Ishikawa (cell line): ENCODE results near the gene KCNAB2.

Experiments
- CEBPB ChIP-seq: IDR thresholded peaks from 2 replicates; pipeline ENCODE4 v1.6.1; 2012
- CREB1 ChIP-seq: IDR thresholded peaks from 2 replicates; pipeline ENCODE4 v1.6.1; 2012; ENCODE audit warnings: low read depth
- EGR1 ChIP-seq: IDR thresholded peaks from 2 replicates; pipeline ENCODE4 v1.6.1; 2012
- EP300 ChIP-seq: IDR thresholded peaks from 2 replicates; pipeline ENCODE4 v1.6.1; 2012; ENCODE audit warnings: borderline replicate concordance
- FOXM1 ChIP-seq: IDR thresholded peaks from 2 replicates; pipeline ENCODE4 v1.6.1; 2012; ENCODE audit warnings: low read depth, borderline replicate concordance
- NFIC ChIP-seq: IDR thresholded peaks from 2 replicates; pipeline ENCODE4 v1.6.1; 2012
- RAD21 ChIP-seq: IDR thresholded peaks from 2 replicates; pipeline ENCODE4 v1.6.1; 2012; ENCODE audit warnings: low read depth
- TAF1 ChIP-seq: IDR thresholded peaks from 2 replicates; pipeline ENCODE4 v1.6.1; 2012; ENCODE audit warnings: low read depth, mild to moderate bottlenecking
- TCF12 ChIP-seq: IDR thresholded peaks from 2 replicates; pipeline ENCODE4 v1.6.1; 2012; ENCODE audit warnings: low read depth
- TEAD4 ChIP-seq: IDR thresholded peaks from 2 replicates; pipeline ENCODE4 v1.6.1; 2012
- YY1 ChIP-seq: IDR thresholded peaks from 2 replicates; pipeline ENCODE4 v1.6.1; 2012; ENCODE audit warnings: low read depth
- ZBTB7A ChIP-seq: IDR thresholded peaks from 2 replicates; pipeline ENCODE4 v1.6.1; 2012; ENCODE audit warnings: low read depth
- TF ChIP-seq, protein P1 (sequence below): IDR thresholded peaks from 2 replicates; pipeline ENCODE4 v1.6.1; 2012; ENCODE audit warnings: low read depth, mild to moderate bottlenecking
- TF ChIP-seq, protein P2 (sequence below): IDR thresholded peaks from 2 replicates; pipeline ENCODE4 v1.6.1; 2012
- TF ChIP-seq, protein P3 (sequence below): IDR thresholded peaks from 2 replicates; pipeline ENCODE4 v1.6.1; 2012

The KCNAB2 gene

DNA sequence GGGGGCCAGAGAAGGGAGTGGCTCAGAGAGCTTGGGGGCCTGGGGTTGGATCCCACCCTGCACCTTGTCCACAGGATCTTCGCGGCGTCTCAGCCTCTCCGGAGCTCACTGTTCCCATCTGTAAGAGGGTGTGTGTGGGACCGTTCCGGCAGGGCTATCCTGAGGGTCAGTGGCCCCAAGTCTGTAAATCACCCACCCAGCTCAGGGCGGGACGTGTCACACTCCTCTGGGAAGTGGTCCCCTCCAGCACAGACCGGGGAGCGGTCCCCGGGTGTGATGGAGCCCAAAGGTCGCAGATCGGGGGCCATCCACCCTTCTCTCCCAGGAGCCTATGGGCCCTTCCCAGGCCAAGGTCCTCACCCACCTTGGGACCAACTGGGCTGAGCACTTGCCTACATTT is 40.0 kb downstream of the KCNAB2 start:
- TF ChIP-seq, protein P1, sequence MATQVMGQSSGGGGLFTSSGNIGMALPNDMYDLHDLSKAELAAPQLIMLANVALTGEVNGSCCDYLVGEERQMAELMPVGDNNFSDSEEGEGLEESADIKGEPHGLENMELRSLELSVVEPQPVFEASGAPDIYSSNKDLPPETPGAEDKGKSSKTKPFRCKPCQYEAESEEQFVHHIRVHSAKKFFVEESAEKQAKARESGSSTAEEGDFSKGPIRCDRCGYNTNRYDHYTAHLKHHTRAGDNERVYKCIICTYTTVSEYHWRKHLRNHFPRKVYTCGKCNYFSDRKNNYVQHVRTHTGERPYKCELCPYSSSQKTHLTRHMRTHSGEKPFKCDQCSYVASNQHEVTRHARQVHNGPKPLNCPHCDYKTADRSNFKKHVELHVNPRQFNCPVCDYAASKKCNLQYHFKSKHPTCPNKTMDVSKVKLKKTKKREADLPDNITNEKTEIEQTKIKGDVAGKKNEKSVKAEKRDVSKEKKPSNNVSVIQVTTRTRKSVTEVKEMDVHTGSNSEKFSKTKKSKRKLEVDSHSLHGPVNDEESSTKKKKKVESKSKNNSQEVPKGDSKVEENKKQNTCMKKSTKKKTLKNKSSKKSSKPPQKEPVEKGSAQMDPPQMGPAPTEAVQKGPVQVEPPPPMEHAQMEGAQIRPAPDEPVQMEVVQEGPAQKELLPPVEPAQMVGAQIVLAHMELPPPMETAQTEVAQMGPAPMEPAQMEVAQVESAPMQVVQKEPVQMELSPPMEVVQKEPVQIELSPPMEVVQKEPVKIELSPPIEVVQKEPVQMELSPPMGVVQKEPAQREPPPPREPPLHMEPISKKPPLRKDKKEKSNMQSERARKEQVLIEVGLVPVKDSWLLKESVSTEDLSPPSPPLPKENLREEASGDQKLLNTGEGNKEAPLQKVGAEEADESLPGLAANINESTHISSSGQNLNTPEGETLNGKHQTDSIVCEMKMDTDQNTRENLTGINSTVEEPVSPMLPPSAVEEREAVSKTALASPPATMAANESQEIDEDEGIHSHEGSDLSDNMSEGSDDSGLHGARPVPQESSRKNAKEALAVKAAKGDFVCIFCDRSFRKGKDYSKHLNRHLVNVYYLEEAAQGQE: no peak
- TF ChIP-seq TEAD4 (no peak), YY1 (no peak), NFIC (no peak), FOXM1 (no peak), CEBPB (no peak), TAF1 (no peak), CREB1 (no peak), RAD21 (no peak), EP300 (no peak), EGR1 (no peak), TCF12 (no peak), ZBTB7A (no peak)
- TF ChIP-seq, protein P2, sequence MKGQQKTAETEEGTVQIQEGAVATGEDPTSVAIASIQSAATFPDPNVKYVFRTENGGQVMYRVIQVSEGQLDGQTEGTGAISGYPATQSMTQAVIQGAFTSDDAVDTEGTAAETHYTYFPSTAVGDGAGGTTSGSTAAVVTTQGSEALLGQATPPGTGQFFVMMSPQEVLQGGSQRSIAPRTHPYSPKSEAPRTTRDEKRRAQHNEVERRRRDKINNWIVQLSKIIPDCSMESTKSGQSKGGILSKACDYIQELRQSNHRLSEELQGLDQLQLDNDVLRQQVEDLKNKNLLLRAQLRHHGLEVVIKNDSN: no peak
- TF ChIP-seq, protein P3, sequence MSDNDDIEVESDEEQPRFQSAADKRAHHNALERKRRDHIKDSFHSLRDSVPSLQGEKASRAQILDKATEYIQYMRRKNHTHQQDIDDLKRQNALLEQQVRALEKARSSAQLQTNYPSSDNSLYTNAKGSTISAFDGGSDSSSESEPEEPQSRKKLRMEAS: no peak

DNA sequence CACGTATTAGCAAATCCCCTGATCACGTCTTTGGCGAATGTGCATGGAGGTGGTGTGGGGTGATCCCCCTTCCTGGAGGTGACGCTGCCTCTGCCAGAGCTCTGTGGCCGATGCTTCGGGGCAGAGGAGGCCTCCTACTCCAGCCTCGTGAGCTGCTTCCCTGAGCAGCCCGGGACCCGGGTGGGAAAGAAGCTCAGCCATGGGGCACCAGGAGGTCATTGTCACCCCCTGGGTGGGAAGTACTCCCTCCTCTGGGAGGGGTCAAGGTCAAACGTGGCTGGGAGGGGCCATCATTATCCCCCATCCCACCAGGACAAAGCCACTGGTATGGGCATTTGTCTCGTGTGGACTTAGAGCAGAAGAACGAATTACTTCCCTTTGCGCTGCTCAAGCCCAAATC is 40.7 kb downstream of the KCNAB2 start:
- TF ChIP-seq ZBTB7A (no peak), RAD21 (no peak), NFIC (no peak), EGR1 (no peak)

DNA sequence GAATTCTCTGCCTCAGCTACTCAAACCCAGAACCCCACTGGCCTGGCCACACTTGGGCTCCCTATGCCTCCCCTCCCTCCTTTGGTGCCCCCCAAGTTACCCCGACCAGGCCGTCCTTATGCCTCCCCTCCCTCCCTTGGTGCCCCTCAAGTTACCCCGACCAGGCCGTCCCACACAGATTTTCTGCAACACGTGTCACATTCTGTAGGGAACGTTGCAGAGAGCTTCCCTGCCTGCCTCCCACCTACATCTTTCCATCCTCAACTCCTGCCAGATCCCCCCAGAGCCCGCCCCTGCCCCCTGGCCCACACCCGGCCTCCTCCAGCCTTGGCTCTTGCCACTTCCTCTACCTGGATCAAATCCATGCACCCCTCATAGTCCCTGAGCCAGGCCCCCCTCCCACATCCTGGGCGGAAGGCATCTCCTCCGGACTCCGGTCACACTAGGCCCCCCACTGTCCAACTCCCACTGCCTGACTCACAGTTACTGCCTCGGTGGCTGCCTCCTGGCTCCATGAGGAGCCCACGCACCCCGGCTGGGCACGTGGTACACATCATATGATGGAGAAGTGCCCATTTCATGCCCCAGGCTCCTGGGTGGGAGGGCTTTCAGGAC is 41.2 kb downstream of the KCNAB2 start:
- TF ChIP-seq CEBPB: no peak
- TF ChIP-seq FOXM1: no peak
- TF ChIP-seq, protein P1: no peak
- TF ChIP-seq TEAD4: no peak
- TF ChIP-seq TAF1: no peak
- TF ChIP-seq CREB1: no peak
- TF ChIP-seq RAD21: no peak
- TF ChIP-seq ZBTB7A: no peak
- TF ChIP-seq, protein P3: no peak
- TF ChIP-seq EP300: no peak
- TF ChIP-seq, protein P2: no peak; the same call in 1 of the 2 replicates
- TF ChIP-seq EGR1: no peak
- TF ChIP-seq NFIC: no peak
- TF ChIP-seq YY1: no peak

DNA sequence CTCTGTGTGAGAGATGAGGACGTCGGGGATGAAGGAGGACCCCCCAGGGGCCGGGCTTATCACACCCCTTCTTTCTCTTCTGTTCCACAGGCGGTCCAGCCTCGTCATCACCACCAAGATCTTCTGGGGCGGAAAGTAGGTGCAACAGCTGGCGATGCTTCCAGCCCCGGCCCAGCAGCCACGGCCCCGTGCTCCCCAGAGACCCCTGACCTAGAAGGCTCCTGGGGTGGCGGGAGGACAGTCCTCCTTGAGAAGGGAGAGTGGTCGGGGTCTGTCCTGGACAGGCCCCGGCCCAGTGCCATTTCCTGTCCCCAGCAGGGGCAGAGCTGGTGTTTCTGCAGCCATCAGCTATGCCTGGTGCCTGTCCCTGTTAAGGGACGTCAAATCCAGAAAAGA is 41.7 kb downstream of the KCNAB2 start:
- TF ChIP-seq TEAD4: no peak
- no peak for TF ChIP-seq NFIC
- TF ChIP-seq, protein P2: no peak

DNA sequence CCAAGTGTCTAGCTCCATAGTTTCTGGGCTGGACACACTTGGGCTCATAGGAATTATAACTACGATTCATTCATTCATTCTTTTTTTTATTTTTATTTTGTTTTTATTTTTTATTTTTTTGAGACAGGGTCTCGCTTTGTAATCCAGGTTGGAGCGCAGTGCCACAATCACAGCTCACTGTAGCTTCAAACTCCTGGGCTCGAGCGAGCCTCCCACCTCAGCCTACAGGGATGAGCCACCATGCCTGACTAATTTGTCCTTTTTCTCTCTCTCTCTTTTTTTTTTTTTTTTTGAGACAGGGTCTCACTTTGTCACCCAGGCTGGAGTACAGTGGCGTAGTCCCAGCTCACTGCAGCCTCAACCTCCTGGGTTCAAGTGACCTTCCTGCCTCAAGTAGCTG is 42.3 kb downstream of the KCNAB2 start:
- TF ChIP-seq TAF1 (no peak), EP300 (no peak), FOXM1 (no peak), TCF12 (no peak), RAD21 (no peak), YY1 (no peak), NFIC (no peak), CREB1 (no peak), CEBPB (no peak), ZBTB7A (no peak), EGR1 (no peak)
- TF ChIP-seq, protein P2: no peak
- TF ChIP-seq, protein P3: no peak
- TF ChIP-seq, protein P1: no peak
